ENCODE results near the gene CAMTA1. TPM values are rescaled to one million over a fixed set of nuclear protein-coding genes. Genes with fewer than 3 reads are reported as not detected.

CAMTA1 gene
- polyA plus RNA-seq, 1 donor (not counting 4 experiments of a cell fraction or from before 2014, with no cell fraction given) = 51.4 TPM

- no peak for TF ChIP-seq CTCF (optimal IDR thresholded peaks at IDR 0.05 in 1 of 3, IDR thresholded peaks at IDR 0.05 in 1 of 3, conservative IDR thresholded peaks at IDR 0.05 in 1 of 3; ENCODE audit: extremely low read depth in 1 of 3, insufficient read depth in 2 of 3, low read length in 3 of 3)
- no peak for TF ChIP-seq EZH2 (IDR thresholded peaks at IDR 0.05; ENCODE audit: low read length)
- H4K20me1 ChIP-seq (ENCODE audit: control insufficient read depth, extremely low read depth, insufficient read depth, low read length) = no peaks in the 10 kb centered on the region
- H3K27me3 ChIP-seq (ENCODE audit: control insufficient read depth, extremely low read depth, insufficient read depth, low read length) = no peaks in the 10 kb centered on the region
- FAIRE-seq = no peak
- no peaks in the 10 kb centered on the region for H3K9me3 ChIP-seq (ENCODE audit: control insufficient read depth, low read depth, low read length)
- no peaks in the 10 kb centered on the region for H3K36me3 ChIP-seq (ENCODE audit: control insufficient read depth in 2 of 2, extremely low read depth in 1 of 2, insufficient read depth in 2 of 2, low read length in 2 of 2)
- DNase-seq (ENCODE audit: low read depth, low spot score) = no peak
- no peak overlapping the region for H3K9ac ChIP-seq (ENCODE audit: control insufficient read depth, extremely low read depth, insufficient read depth, low read length)
- H3K4me2 ChIP-seq (ENCODE audit: control insufficient read depth, extremely low read depth, insufficient read depth, low read depth, low read length) = no peak overlapping the region
- H3K4me3 ChIP-seq (ENCODE audit: control insufficient read depth in 2 of 3, extremely low read depth in 1 of 3, insufficient read depth in 2 of 3, low read depth in 1 of 3, low read length in 3 of 3) = no peak overlapping the region
- dilution Hi-C loops (cut with MboI; ENCODE audit: extremely low pct_ligation_motif_present, low sequenced_read_pairs) = no loop called here
- H2AFZ ChIP-seq (ENCODE audit: control insufficient read depth, low read length) = no peak overlapping the region
- H3K9me1 ChIP-seq (ENCODE audit: control insufficient read depth, extremely low read depth, insufficient read depth, low read length) = no peaks in the 10 kb centered on the region
- no peaks in the 10 kb centered on the region for H3K79me2 ChIP-seq (ENCODE audit: control insufficient read depth, insufficient read depth, low read length)
- no peaks in the 10 kb centered on the region for H3K4me1 ChIP-seq (ENCODE audit: control insufficient read depth, extremely low read depth, insufficient read depth, low read length)
- no peak overlapping the region for H3K27ac ChIP-seq (ENCODE audit: control insufficient read depth, insufficient read depth, low read length)
Measured at GRCh38 chr1:7220007-7220406, 434.8 kb downstream of the CAMTA1 start.

- Histone ChIP-seq H3K4me1 (ENCODE audit: control insufficient read depth, extremely low read depth, insufficient read depth, low read length) (no peaks in the 10 kb centered on the region), H3K4me2 (ENCODE audit: control insufficient read depth, extremely low read depth, insufficient read depth, low read depth, low read length) (no peak overlapping the region), H3K36me3 (ENCODE audit: control insufficient read depth in 2 of 2, extremely low read depth in 1 of 2, insufficient read depth in 2 of 2, low read length in 2 of 2) (no peaks in the 10 kb centered on the region), H2AFZ (ENCODE audit: control insufficient read depth, low read length) (no peak overlapping the region), H3K27me3 (ENCODE audit: control insufficient read depth, extremely low read depth, insufficient read depth, low read length) (peaks cover 5% of the 10 kb centered on the region), H3K9ac (ENCODE audit: control insufficient read depth, extremely low read depth, insufficient read depth, low read length) (no peak overlapping the region), H3K27ac (ENCODE audit: control insufficient read depth, insufficient read depth, low read length) (no peak overlapping the region), H3K9me3 (ENCODE audit: control insufficient read depth, low read depth, low read length) (no peaks in the 10 kb centered on the region), H4K20me1 (ENCODE audit: control insufficient read depth, extremely low read depth, insufficient read depth, low read length) (no peaks in the 10 kb centered on the region), H3K79me2 (ENCODE audit: control insufficient read depth, insufficient read depth, low read length) (no peaks in the 10 kb centered on the region), H3K4me3 (ENCODE audit: control insufficient read depth in 2 of 3, extremely low read depth in 1 of 3, insufficient read depth in 2 of 3, low read depth in 1 of 3, low read length in 3 of 3) (no peak overlapping the region), H3K9me1 (ENCODE audit: control insufficient read depth, extremely low read depth, insufficient read depth, low read length) (no peaks in the 10 kb centered on the region)
- FAIRE-seq (no peak), DNase-seq (ENCODE audit: low read depth, low spot score) (no peak)
- TF ChIP-seq CTCF (optimal IDR thresholded peaks at IDR 0.05 in 1 of 3, IDR thresholded peaks at IDR 0.05 in 1 of 3, conservative IDR thresholded peaks at IDR 0.05 in 1 of 3; ENCODE audit: extremely low read depth in 1 of 3, insufficient read depth in 2 of 3, low read length in 3 of 3) = no peak
- no peak for TF ChIP-seq EZH2 (IDR thresholded peaks at IDR 0.05; ENCODE audit: low read length)
- dilution Hi-C loops (cut with MboI; ENCODE audit: extremely low pct_ligation_motif_present, low sequenced_read_pairs) = no loop called here
Measured at GRCh38 chr1:7220712-7221252, 435.5 kb downstream of the CAMTA1 start.

All from keratinocyte (primary cell).